ENCODE data around the gene UACA.

DNA sequence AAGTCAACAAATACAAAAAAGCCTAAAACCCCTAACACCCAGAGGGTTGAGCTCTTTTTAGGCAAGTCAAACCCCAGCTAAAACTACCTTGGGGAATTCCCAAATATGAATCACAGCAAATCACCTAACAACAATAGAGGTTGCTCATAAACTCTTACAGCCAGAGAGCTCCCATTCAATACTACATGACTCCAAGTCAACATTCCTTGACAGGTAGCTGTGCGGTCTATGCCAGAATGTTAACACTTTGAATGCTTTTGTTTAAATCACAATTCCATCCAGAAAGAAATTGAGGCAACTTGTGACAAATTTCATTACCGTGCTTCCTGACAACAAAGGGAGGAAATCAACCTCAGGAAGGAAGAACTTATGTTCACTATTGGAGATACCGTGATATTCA is 7.5 kb upstream of the UACA start:
- TF ChIP-seq, protein P1, sequence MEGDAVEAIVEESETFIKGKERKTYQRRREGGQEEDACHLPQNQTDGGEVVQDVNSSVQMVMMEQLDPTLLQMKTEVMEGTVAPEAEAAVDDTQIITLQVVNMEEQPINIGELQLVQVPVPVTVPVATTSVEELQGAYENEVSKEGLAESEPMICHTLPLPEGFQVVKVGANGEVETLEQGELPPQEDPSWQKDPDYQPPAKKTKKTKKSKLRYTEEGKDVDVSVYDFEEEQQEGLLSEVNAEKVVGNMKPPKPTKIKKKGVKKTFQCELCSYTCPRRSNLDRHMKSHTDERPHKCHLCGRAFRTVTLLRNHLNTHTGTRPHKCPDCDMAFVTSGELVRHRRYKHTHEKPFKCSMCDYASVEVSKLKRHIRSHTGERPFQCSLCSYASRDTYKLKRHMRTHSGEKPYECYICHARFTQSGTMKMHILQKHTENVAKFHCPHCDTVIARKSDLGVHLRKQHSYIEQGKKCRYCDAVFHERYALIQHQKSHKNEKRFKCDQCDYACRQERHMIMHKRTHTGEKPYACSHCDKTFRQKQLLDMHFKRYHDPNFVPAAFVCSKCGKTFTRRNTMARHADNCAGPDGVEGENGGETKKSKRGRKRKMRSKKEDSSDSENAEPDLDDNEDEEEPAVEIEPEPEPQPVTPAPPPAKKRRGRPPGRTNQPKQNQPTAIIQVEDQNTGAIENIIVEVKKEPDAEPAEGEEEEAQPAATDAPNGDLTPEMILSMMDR (IDR thresholded peaks at IDR 0.05): no peak
- no peak for TF ChIP-seq POLR2A (IDR thresholded peaks at IDR 0.05)

Data from body of pancreas (tissue), 4 donors.